HepG2 (cell line): Measurements from ENCODE around the gene ASF1B. TPM values are rescaled to one million over a fixed set of nuclear protein-coding genes. Genes with fewer than 3 reads are reported as not detected.

Experiments
- CAMTA2 ChIP-seq: sonication (generic); formaldehyde crosslinking; IDR thresholded peaks from 2 replicates; pipeline ENCODE4 v1.4.0; 2020; ENCODE audit warnings: mild to moderate bottlenecking, missing genetic modification reagents, borderline replicate concordance
- FOXM1 ChIP-seq: sonication (generic); formaldehyde crosslinking; IDR thresholded peaks from 2 replicates; pipeline ENCODE4 v1.5.0; 2020; ENCODE audit warnings: missing genetic modification reagents
- KAT7 ChIP-seq: IDR thresholded peaks from 2 replicates; pipeline ENCODE4 v1.6.1; 2018; ENCODE audit warnings: borderline replicate concordance, missing compliant biosample characterization
- KLF15 ChIP-seq: sonication (generic); formaldehyde crosslinking; IDR thresholded peaks from 2 replicates; pipeline ENCODE4 v1.8.1; 2023; ENCODE audit warnings: borderline replicate concordance, mild to moderate bottlenecking, inconsistent platforms, missing genetic modification reagents, mixed read lengths
- NBN ChIP-seq: fragments of 450-650 bp; conservative IDR thresholded peaks from 2 replicates; pipeline ENCODE4 v1.6.1; 2017
- NCOA2 ChIP-seq: sonication (generic); formaldehyde crosslinking; IDR thresholded peaks from 2 replicates; pipeline ENCODE4 v1.8.0; 2022; ENCODE audit warnings: inconsistent platforms
- NFE2L2 ChIP-seq: fragments of 150-350 bp; IDR thresholded peaks from 2 replicates; pipeline ENCODE4 v1.6.1; 2014; ENCODE audit warnings: low read length
- NR2C2 ChIP-seq: sonication (generic); formaldehyde crosslinking; IDR thresholded peaks from 2 replicates; pipeline ENCODE4 v1.4.0; 2020; ENCODE audit warnings: missing genetic modification reagents, mild to moderate bottlenecking, moderate library complexity, borderline replicate concordance
- PITX1 ChIP-seq: sonication (generic); formaldehyde crosslinking; IDR thresholded peaks from 2 replicates; pipeline ENCODE4 v1.5.1; 2020; ENCODE audit warnings: mild to moderate bottlenecking, missing genetic modification reagents
- RORA ChIP-seq: sonication (generic); formaldehyde crosslinking; IDR thresholded peaks from 2 replicates; pipeline ENCODE4 v1.5.0; 2020; ENCODE audit warnings: mild to moderate bottlenecking, missing genetic modification reagents, moderate library complexity
- ZKSCAN1 ChIP-seq: fragments of 150-350 bp; IDR thresholded peaks from 2 replicates; pipeline ENCODE4 v1.6.1; 2014; ENCODE audit warnings: low read length
- ZNF354B ChIP-seq: sonication (generic); formaldehyde crosslinking; IDR thresholded peaks from 2 replicates; pipeline ENCODE4 v1.8.0; 2022; ENCODE audit warnings: mild to moderate bottlenecking, missing genetic modification reagents
- ZNF383 ChIP-seq: sonication (generic); formaldehyde crosslinking; IDR thresholded peaks from 2 replicates; pipeline ENCODE4 v1.4.0; 2020; ENCODE audit warnings: missing genetic modification reagents, mild to moderate bottlenecking, borderline replicate concordance
- ZNF530 ChIP-seq: sonication (generic); formaldehyde crosslinking; IDR thresholded peaks from 2 replicates; pipeline ENCODE4 v1.5.0; 2020; ENCODE audit warnings: low read depth, mild to moderate bottlenecking, missing genetic modification reagents
- ZNF546 ChIP-seq: sonication (generic); formaldehyde crosslinking; conservative IDR thresholded peaks from 2 replicates; pipeline ENCODE4 v1.8.1; 2023; ENCODE audit warnings: mild to moderate bottlenecking, missing genetic modification reagents
- ZNF619 ChIP-seq: sonication (generic); formaldehyde crosslinking; IDR thresholded peaks from 2 replicates; pipeline ENCODE4 v1.4.0; 2020; ENCODE audit warnings: mild to moderate bottlenecking, missing genetic modification reagents
- ZNF674 ChIP-seq: sonication (generic); formaldehyde crosslinking; IDR thresholded peaks from 2 replicates; pipeline ENCODE4 v1.5.0; 2020; ENCODE audit warnings: low read depth, mild to moderate bottlenecking, missing genetic modification reagents
- ZNF891 ChIP-seq: sonication (generic); formaldehyde crosslinking; IDR thresholded peaks from 2 replicates; pipeline ENCODE4 v1.5.0; 2020; ENCODE audit warnings: mild to moderate bottlenecking, missing genetic modification reagents
- polyA plus RNA-seq, 8 experiments: library from polyadenylated mRNA; depleted of rRNA in 3 of 8; stranded (reverse) in 7 of 8; unstranded in 1 of 8; fragments of >200 nt; fragmentation: Illumina TruSeq in 4 of 8; extraction: Trizol in 4 of 8; gene quantifications; 2 replicates each; pipeline versions ENCODE4 v1.2.1 to v1.2.3, GENCODE V29; 2011 to 2016; ENCODE audit warnings: low read depth in 4 of 8, missing spikeins in 1 of 8, mixed read lengths in 1 of 8; ENCODE audit not compliant: insufficient read depth in 1 of 8
- total RNA-seq, 5 experiments: library from RNA; depleted of rRNA; stranded (reverse); fragments of >200 nt; fragmentation: Illumina TruSeq; extraction: Trizol; gene quantifications; 2 replicates each; pipeline ENCODE4 v1.2.3, GENCODE V29; 2016; ENCODE audit warnings: low read depth in 1 of 5
- TF ChIP-seq, protein P1 (sequence below): sonication (generic); formaldehyde crosslinking; IDR thresholded peaks from 2 replicates; pipeline ENCODE4 v1.4.0; 2020; ENCODE audit warnings: low read depth, mild to moderate bottlenecking, missing genetic modification reagents
- TF ChIP-seq, protein P2 (sequence below): sonication (generic); formaldehyde crosslinking; IDR thresholded peaks from 2 replicates; pipeline ENCODE4 v1.8.0; 2022; ENCODE audit warnings: missing genetic modification reagents, mild to moderate bottlenecking, inconsistent platforms, borderline replicate concordance
- TF ChIP-seq, protein P3 (sequence below): IDR thresholded peaks from 2 replicates; pipeline ENCODE4 v1.6.1; 2016; ENCODE audit warnings: missing compliant biosample characterization, missing genetic modification reagents, borderline replicate concordance
- TF ChIP-seq, protein P4 (sequence below): sonication (generic); formaldehyde crosslinking; IDR thresholded peaks from 2 replicates; pipeline ENCODE4 v1.5.0; 2020; ENCODE audit warnings: missing genetic modification reagents
- TF ChIP-seq, protein P5 (sequence below): IDR thresholded peaks from 2 replicates; pipeline ENCODE4 v1.6.1; 2016; ENCODE audit warnings: mild to moderate bottlenecking, missing biosample characterization, missing genetic modification reagents

ASF1B gene
- total and polyA plus RNA-seq, 2 of the 13 experiments (the other 11 are each of a cell fraction or from before 2014, with no cell fraction given), result 18.2 to 24.8 TPM

DNA sequence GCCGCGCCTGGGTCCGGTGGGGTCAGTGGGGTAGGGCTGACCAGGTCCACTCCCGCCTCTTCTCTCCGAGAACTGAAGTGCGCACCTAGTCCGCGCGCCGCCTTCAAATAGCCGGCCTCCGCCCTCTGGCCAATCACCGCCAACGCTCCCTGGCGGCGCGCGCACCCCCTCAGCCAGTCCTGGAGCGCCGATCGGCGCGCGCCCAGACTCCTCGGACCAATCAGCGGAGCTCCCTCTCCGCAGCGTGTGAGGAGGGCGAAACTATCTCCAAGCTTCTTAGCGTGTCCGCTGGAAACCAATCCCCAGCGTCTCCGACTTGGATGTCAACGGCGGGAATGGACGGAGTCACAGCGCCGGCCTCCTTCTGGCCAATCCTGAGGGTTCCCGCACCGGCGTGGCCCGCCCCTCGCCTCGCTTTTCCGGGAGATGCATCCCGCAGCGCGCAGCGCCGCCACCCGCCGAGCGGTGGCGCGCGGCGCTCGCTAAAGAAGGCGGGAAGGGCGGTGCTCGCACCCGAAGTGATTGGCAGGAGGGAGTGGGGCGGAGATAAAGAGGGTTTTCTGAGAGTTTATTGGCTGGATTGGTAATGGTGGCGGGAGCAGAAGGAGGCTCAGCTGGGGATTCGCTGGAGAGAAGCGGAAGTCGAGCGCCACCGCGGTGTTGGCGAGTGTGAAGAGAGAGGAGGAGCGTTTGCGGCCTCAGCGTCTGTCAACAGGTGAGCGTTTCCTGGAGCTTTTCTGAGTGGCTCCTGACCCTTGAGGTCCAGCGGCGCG lies at the start of gene ASF1B (continued):
- TF ChIP-seq, protein P1, sequence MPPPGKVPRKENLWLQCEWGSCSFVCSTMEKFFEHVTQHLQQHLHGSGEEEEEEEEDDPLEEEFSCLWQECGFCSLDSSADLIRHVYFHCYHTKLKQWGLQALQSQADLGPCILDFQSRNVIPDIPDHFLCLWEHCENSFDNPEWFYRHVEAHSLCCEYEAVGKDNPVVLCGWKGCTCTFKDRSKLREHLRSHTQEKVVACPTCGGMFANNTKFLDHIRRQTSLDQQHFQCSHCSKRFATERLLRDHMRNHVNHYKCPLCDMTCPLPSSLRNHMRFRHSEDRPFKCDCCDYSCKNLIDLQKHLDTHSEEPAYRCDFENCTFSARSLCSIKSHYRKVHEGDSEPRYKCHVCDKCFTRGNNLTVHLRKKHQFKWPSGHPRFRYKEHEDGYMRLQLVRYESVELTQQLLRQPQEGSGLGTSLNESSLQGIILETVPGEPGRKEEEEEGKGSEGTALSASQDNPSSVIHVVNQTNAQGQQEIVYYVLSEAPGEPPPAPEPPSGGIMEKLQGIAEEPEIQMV (CRISPR knock-in tag), result no peak
- TF ChIP-seq ZNF383 (CRISPR knock-in tag) (no peak), CAMTA2 (CRISPR knock-in tag) (0 out of 2 replicates have a peak, but pooled peaks have one; percentile 21), PITX1 (peak; percentile 48; the same call in 1 of the 2 replicates), ZKSCAN1 (no peak), KAT7 (CRISPR knock-in tag) (no peak; the same call in 1 of the 2 replicates), NFE2L2 (no peak), ZNF674 (CRISPR knock-in tag) (no peak), ZNF354B (CRISPR knock-in tag) (peak; percentile 94; the same call in 1 of the 2 replicates), ZNF619 (no peak; the same call in 1 of the 2 replicates), NCOA2 (CRISPR knock-in tag) (peak; percentile 7; the same call in 1 of the 2 replicates), NBN (no peak), RORA (CRISPR knock-in tag) (no peak), ZNF530 (no peak), ZNF546 (no peak), ZNF891 (CRISPR knock-in tag) (no peak; the same call in 1 of the 2 replicates), FOXM1 (CRISPR knock-in tag) (no peak), NR2C2 (peak; percentile 55; the same call in 1 of the 2 replicates), KLF15 (0 out of 2 replicates have a peak, but pooled peaks have one; percentile 68)
- TF ChIP-seq, protein P2, sequence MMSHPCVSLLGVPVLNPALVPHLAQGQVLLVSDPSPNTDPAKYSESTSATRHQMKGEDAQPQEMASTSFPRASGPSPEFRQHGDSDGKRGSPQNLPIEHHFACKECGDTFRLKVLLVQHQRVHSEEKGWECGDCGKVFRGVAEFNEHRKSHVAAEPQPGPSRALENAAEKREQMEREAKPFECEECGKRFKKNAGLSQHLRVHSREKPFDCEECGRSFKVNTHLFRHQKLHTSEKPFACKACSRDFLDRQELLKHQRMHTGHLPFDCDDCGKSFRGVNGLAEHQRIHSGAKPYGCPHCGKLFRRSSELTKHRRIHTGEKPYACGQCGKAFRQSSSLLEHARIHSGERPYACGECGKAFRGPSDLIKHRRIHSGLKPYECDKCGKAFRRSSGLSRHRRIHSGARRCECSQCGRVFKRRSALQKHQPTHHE (CRISPR knock-in tag), result peak; percentile 35; the same call in 1 of the 2 replicates
- TF ChIP-seq, protein P3, sequence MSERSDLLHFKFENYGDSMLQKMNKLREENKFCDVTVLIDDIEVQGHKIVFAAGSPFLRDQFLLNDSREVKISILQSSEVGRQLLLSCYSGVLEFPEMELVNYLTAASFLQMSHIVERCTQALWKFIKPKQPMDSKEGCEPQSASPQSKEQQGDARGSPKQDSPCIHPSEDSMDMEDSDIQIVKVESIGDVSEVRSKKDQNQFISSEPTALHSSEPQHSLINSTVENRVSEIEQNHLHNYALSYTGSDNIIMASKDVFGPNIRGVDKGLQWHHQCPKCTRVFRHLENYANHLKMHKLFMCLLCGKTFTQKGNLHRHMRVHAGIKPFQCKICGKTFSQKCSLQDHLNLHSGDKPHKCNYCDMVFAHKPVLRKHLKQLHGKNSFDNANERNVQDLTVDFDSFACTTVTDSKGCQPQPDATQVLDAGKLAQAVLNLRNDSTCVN (CRISPR knock-in tag), result no peak
- TF ChIP-seq, protein P4, sequence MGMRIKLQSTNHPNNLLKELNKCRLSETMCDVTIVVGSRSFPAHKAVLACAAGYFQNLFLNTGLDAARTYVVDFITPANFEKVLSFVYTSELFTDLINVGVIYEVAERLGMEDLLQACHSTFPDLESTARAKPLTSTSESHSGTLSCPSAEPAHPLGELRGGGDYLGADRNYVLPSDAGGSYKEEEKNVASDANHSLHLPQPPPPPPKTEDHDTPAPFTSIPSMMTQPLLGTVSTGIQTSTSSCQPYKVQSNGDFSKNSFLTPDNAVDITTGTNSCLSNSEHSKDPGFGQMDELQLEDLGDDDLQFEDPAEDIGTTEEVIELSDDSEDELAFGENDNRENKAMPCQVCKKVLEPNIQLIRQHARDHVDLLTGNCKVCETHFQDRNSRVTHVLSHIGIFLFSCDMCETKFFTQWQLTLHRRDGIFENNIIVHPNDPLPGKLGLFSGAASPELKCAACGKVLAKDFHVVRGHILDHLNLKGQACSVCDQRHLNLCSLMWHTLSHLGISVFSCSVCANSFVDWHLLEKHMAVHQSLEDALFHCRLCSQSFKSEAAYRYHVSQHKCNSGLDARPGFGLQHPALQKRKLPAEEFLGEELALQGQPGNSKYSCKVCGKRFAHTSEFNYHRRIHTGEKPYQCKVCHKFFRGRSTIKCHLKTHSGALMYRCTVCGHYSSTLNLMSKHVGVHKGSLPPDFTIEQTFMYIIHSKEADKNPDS (CRISPR knock-in tag), result no peak
- TF ChIP-seq, protein P5, sequence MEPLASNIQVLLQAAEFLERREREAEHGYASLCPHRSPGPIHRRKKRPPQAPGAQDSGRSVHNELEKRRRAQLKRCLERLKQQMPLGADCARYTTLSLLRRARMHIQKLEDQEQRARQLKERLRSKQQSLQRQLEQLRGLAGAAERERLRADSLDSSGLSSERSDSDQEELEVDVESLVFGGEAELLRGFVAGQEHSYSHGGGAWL, result peak; percentile 25; the same call in 1 of the 2 replicates
